Measurements from ENCODE around the gene JUND.
A peak's percentile ranks its signal among the peaks of the same experiment; 100 is the strongest.

The JUND gene

GRCh38 chr19:18234194-18234593 is 47.2 kb downstream of the JUND start:
- no peak for DNase-seq (ENCODE audit: low spot score)

GRCh38 chr19:18233224-18233825 is 48.1 kb downstream of the JUND start:
- DNase-seq (ENCODE audit: low spot score): peak; percentile 97

- peak; percentile 90 for DNase-seq (ENCODE audit: low spot score)
Observed at GRCh38 chr19:18232540-18233223, 48.7 kb downstream of the JUND start.

- DNase-seq (ENCODE audit: low spot score): no peak
Observed at GRCh38 chr19:18231775-18232174, 49.6 kb downstream of the JUND start.

GRCh38 chr19:18230941-18231734 is 50.3 kb downstream of the JUND start:
- DNase-seq (ENCODE audit: low spot score): no peak

- DNase-seq (ENCODE audit: low spot score): no peak
Observed at GRCh38 chr19:18229915-18230314, 51.5 kb downstream of the JUND start.

All from iPS-NIHi11 (cell line).